GM12801 (cell line): ENCODE measurements around the gene GPR35.

ENCODE experiments used
- TF ChIP-seq, protein P1 (sequence below): IDR thresholded peaks from one replicate; pipeline ENCODE4 v1.5.1; 2011; ENCODE audit warnings: control low read depth; ENCODE audit not compliant: insufficient read length; ENCODE audit errors: extremely low read depth

The GPR35 gene, protein sequence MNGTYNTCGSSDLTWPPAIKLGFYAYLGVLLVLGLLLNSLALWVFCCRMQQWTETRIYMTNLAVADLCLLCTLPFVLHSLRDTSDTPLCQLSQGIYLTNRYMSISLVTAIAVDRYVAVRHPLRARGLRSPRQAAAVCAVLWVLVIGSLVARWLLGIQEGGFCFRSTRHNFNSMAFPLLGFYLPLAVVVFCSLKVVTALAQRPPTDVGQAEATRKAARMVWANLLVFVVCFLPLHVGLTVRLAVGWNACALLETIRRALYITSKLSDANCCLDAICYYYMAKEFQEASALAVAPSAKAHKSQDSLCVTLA

DNA sequence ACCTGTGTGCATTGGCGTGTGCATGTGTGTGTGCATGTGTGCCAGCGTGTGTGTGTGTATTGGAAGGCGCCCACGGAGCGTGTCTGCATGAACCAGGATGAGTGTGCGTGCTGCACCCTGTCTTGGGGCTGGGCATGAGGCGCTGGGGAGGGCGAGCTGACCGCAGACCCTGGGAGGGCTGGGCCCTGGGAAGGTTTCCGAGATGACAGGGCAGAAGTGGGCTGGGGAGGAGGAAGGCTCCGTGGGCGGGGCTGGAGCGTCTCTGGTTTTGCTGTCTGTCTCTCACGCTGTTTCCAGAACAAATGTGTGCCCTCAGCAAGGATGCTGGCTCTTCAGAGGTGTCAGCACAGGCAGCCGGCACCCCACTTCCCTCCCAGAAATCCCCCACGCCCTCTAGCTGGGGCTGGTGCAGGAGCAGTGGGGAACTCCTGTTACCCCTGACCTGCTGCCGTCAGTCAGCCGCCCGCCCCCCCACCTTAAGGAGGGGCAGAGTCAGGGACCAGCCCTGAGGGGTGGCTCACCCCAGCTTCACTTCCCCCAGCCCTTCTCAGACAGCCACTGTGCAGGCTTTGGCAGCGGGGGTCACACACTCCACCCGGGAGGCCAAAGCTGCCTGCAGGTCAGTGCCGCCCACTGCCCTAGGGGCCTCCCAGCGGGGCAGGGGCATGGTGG, at the start of gene GPR35:
Gene GPR35, plus strand, starts transcription at position 531 of the 672 bp plus-strand sequence. CDS start 4,473 bp downstream, outside the sequence.
- TF ChIP-seq, protein P1, sequence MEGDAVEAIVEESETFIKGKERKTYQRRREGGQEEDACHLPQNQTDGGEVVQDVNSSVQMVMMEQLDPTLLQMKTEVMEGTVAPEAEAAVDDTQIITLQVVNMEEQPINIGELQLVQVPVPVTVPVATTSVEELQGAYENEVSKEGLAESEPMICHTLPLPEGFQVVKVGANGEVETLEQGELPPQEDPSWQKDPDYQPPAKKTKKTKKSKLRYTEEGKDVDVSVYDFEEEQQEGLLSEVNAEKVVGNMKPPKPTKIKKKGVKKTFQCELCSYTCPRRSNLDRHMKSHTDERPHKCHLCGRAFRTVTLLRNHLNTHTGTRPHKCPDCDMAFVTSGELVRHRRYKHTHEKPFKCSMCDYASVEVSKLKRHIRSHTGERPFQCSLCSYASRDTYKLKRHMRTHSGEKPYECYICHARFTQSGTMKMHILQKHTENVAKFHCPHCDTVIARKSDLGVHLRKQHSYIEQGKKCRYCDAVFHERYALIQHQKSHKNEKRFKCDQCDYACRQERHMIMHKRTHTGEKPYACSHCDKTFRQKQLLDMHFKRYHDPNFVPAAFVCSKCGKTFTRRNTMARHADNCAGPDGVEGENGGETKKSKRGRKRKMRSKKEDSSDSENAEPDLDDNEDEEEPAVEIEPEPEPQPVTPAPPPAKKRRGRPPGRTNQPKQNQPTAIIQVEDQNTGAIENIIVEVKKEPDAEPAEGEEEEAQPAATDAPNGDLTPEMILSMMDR: no peak

DNA sequence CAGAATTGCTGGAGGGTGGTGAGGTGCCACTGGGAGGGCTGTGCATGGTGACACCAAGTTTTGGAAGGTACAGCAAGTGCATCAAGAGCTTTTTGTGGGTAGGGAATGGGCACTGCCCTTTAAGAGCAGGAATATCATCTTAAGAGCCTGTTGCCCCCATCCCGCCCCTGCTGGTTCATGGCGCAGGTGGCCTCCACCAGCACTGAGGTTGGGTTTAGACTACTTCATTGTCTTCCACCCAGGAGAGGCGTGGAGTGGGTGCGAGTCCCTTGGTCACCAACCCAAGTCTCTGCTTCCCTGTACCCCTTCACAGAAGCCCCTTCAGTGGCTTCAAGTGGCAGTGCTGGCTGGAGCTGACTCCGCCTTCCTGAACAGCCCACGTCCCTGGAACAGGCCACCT, 49.2 kb upstream of the GPR35 start:
- TF ChIP-seq, protein P1: no peak

DNA sequence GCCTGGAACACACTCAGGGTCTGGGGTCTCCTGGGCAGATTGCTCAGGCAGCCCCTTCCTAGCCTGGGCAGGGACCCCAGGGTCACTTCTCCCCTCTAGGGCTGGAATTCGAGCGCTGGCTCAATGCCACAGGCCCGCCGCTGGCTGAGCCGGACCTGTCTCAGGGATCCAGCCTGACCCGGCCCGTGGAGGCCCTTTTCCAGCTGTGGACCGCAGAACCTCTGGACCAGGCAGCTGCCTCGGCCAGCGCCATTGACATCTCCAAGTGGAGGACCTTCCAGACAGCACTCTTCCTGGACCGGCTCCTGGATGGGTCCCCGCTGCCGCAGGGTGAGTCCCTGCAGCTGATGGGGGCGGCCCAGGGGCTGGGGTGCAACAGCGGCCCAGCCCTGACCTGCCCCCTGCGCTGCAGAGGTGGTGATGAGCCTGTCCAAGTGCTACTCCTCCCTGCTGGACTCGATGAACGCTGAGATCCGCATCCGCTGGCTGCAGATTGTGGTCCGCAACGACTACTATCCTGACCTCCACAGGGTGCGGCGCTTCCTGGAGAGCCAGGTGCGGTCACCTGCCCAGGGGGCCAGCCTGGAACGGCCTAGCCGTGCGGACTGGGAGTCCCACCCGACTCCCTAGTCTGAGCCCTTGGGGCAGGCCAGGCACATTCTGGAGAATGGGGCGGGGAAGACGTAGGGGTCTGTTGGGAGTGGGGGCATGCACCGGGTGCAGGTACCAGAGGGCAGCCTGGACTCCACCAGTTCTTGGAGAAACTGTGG, 48.7 kb upstream of the GPR35 start:
- TF ChIP-seq, protein P1: no peak

DNA sequence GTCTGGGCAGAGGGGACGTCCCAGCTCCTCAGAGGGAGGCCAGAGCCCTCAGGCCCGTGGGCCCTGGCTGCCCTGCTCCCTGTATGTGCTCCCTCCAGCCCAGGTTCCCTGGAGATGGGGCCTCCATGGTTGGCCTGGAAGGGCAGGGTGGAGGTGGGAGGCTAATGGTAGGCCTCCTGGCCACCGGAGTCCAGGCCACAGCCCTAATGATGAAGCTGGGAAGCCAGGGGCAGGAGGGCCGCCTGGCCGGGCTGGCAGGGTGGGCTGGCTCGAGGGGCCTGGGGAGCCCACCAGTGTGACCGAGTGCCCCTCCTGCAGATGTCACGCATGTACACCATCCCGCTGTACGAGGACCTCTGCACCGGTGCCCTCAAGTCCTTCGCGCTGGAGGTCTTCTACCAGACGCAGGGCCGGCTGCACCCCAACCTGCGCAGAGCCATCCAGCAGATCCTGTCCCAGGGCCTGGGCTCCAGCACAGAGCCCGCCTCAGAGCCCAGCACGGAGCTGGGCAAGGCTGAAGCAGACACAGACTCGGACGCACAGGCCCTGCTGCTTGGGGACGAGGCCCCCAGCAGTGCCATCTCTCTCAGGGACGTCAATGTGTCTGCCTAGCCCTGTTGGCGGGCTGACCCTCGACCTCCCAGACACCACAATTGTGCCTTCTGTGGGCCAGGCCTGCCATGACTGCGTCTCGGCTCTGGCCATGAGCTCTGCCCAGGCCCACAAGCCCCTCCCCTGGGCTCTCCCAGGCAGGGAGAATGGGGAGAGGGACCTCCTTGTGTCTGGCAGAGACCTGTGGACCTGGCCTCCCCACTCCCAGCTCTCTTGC, 47.8 kb upstream of the GPR35 start:
- TF ChIP-seq, protein P1: no peak

DNA sequence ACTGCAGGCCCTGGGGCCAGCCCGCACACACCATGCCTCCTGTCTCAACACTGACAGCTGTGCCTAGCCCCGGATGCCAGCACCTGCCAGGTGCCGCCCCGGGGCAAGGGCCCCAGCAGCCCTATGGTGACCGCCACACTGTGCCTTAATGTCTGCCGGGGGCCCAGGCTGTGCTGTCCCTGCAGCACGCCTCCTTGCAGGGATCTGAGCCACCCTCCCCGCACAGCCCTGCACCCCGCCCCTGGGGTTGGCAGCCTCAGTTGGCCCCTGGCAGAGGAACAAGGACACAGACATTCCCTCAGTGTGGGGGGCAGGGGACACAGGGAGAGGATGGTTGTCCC, 47.2 kb upstream of the GPR35 start:
- TF ChIP-seq, protein P1: no peak

DNA sequence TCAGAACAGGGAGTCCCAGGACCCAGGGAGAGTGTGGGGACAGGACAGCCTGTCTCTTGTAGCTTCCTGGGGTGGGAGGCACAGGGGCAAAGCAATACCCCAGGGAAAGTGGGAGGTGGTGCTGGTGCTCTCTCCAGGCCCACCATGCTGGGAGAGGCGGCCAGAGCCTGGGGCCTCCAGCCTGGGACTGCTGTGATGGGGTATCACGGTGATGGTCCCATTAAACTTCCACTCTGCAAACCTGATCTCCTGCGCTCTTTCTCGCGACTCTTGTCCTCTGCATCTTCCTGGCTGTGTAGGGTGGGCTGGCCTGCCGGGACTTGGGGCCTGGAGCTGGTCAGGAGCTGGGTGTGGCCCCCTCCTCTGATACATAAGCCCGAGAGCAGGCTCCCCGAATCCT, 46.8 kb upstream of the GPR35 start:
- TF ChIP-seq, protein P1: no peak
